Body of pancreas (tissue), 4 donors: Measurements from ENCODE around the gene HES5. TPM values are rescaled to one million over a fixed set of nuclear protein-coding genes. Genes with fewer than 3 reads are reported as not detected.

Experiments used
- ATAC-seq: fragments of 150-250 bp; one replicate; pipeline ENCODE4 v1.9.1; 2016
- DNase-seq, 4 donors: peaks; one replicate each; pipeline ENCODE4 v3.0.0-alpha.2; 2019
- H3K27ac ChIP-seq, 4 donors: fragments of 200-600 bp; sonication (generic); 1 replicate in 3 of 4; 2 replicates in 1 of 4; pipeline versions ENCODE4 v1.5.1 to v1.6.1; 2016 to 2019; ENCODE audit warnings: mild to moderate bottlenecking in 1 of 4, mixed read lengths in 1 of 4, moderate library complexity in 1 of 4
- H3K27me3 ChIP-seq, 2 donors: fragments of 200-600 bp; sonication (generic); one replicate each; pipeline ENCODE4 v1.6.0; 2016; ENCODE audit warnings: mild to moderate bottlenecking in 1 of 2
- H3K36me3 ChIP-seq, 2 donors: fragments of 200-600 bp; sonication (generic); replicated peaks in 1 of 2; 2 replicates each; pipeline ENCODE4 v1.5.1; 2016; ENCODE audit warnings: low read depth in 2 of 2; ENCODE audit not compliant: insufficient read depth in 1 of 2
- H3K4me1 ChIP-seq: fragments of 200-600 bp; sonication (generic); one replicate; pipeline ENCODE4 v1.6.0; 2016
- H3K4me3 ChIP-seq, 2 donors: fragments of 200-600 bp; sonication (generic); 1 replicate in 1 of 2; 2 replicates in 1 of 2; pipeline ENCODE4 v1.5.1; 2016 to 2019
- H3K9me3 ChIP-seq, 3 donors: fragments of 200-600 bp; sonication (generic); 1 replicate in 2 of 3; 2 replicates in 1 of 3; pipeline ENCODE4 v1.5.1; 2016
- POLR2A ChIP-seq, 3 donors: fragments of 450-650 bp; IDR thresholded peaks; one replicate each; pipeline ENCODE4 v1.6.1; 2016; ENCODE audit warnings: antibody characterized with exemption in 3 of 3, mild to moderate bottlenecking in 2 of 3
- WGBS, 2 donors: methylation state at CpG; one replicate each; pipeline ENCODE4 v1.1.5; 2017; 5-methylcytosine and 5-hydroxymethylcytosine counted together
- intact Hi-C: fragments of 100-400 bp; cut with DNase I; formaldehyde crosslinking; loops from one replicate; pipeline ENCODE4 v1.15.1; 2023
- total RNA-seq, 2 donors: library from RNA; depleted of rRNA; stranded (reverse); fragments of >200 nt; gene quantifications; one replicate each; pipeline ENCODE4 v1.1.0, GENCODE V29; 2016
- TF ChIP-seq, protein P1 (sequence below), 7 experiments: fragments of 450-650 bp in 4 of 7; fragments of 200-600 bp in 3 of 7; sonication (generic) in 3 of 7; IDR thresholded peaks; one replicate each; pipeline ENCODE4 v1.5.1; 2016 to 2019; ENCODE audit warnings: antibody characterized with exemption in 7 of 7

The HES5 gene
- total RNA-seq, 2 donors from 2014 or later: not detected

DNA sequence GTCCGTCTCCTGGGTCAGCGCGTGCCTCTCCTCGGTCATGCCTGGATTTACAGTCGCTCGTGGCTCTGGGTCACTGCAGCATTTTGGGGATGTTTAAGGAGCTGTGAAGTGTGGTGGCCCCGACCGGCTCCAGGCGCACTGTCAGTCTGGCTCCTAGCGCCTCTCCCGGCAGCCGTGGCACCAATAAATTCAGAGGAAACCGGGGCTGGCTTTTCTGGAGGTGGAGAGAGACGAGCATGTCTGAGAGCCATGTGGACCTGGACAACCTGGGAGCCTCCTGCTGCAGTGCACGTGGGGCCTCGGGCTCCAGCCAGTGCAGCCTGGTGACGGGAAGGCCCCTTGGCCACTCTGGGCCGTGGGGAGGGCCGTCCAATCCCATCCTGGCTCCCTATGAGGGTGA, 36.8 kb downstream of the HES5 start:
- no peak for TF ChIP-seq POLR2A (IDR thresholded peaks at IDR 0.05)
- TF ChIP-seq, protein P1, sequence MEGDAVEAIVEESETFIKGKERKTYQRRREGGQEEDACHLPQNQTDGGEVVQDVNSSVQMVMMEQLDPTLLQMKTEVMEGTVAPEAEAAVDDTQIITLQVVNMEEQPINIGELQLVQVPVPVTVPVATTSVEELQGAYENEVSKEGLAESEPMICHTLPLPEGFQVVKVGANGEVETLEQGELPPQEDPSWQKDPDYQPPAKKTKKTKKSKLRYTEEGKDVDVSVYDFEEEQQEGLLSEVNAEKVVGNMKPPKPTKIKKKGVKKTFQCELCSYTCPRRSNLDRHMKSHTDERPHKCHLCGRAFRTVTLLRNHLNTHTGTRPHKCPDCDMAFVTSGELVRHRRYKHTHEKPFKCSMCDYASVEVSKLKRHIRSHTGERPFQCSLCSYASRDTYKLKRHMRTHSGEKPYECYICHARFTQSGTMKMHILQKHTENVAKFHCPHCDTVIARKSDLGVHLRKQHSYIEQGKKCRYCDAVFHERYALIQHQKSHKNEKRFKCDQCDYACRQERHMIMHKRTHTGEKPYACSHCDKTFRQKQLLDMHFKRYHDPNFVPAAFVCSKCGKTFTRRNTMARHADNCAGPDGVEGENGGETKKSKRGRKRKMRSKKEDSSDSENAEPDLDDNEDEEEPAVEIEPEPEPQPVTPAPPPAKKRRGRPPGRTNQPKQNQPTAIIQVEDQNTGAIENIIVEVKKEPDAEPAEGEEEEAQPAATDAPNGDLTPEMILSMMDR (IDR thresholded peaks at IDR 0.05): no peak
- Histone ChIP-seq H3K27me3 (no peaks in the 10 kb centered on the region), H3K4me3 (no peak overlapping the region), H3K9me3 (no peaks in the 10 kb centered on the region), H3K36me3 (no peaks in the 10 kb centered on the region), H3K27ac (no peak overlapping the region), H3K4me1 (no peaks in the 10 kb centered on the region)
- ATAC-seq (no peak), DNase-seq (no peak)
- intact Hi-C loops: no loop called here
- WGBS, 2 donors: 50 to 58% methylated on average over 6 to 19 of the region's 19 CpGs

GRCh38 chr1:2492091-2492490, 38.0 kb downstream of the HES5 start:
- no peaks in the 10 kb centered on the region for H3K27me3 ChIP-seq
- TF ChIP-seq, protein P1 (IDR thresholded peaks at IDR 0.05): no peak
- TF ChIP-seq POLR2A (IDR thresholded peaks at IDR 0.05): no peak
- no peak overlapping the region for H3K27ac ChIP-seq
- WGBS, 2 donors: 38% methylated on average over 13 of the region's 13 CpGs; no CpG with 5 or more reads in 1 of the 2 donors
- DNase-seq (peak in 2 of 4 donors; percentile 31 to 40), ATAC-seq (peak; percentile 21)
- H3K4me3 ChIP-seq: no peak overlapping the region
- no peaks in the 10 kb centered on the region for H3K9me3 ChIP-seq
- H3K36me3 ChIP-seq: no peaks in the 10 kb centered on the region
- intact Hi-C loops: no loop called here
- no peaks in the 10 kb centered on the region for H3K4me1 ChIP-seq

DNA sequence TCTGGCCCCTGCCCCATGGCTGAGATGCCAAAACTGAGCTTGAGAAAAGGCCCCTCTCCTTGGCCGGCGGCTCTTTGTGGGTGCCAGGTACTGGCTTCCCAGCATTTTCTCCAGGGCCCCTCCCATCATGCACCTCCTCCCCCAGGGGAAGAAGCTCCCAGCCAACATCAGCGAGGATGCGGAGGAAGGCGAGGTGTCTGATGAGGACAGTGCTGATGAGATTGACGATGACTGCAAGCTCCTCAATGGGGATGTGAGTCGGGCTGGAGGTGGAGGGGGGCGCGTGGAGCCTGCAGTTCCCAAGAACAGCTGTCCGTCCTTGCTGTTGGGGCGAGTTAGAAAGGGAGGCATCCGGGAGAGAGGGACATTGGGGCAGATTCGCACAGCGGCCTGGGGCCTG, 40.4 kb downstream of the HES5 start:
- 90% methylated on average over 12 to 14 of the region's 14 CpGs for WGBS, 2 donors
- H3K36me3 ChIP-seq: no peaks in the 10 kb centered on the region
- intact Hi-C loops: no loop called here

DNA sequence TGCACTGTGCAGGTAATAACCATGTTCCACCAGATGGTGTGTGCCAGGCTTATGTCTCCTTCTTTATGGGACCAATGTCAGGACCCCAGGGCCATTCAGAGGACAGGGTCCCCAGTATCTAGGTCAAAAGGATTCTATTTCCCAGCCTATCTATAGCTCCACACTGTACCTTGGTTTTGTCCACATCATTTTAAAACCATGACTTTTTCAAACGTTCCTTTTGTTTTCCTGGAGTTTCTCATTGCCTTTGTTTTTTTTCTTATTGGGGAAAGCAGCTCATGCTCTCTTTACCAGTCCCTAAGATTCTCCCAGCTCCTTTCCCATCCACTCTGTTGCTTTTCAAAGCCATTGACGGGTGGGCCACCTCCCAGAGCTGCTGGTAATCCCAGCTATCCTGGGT, 41.4 kb downstream of the HES5 start:
- Histone ChIP-seq H3K4me1 (no peaks in the 10 kb centered on the region), H3K27ac (no peak overlapping the region), H3K4me3 (no peak overlapping the region), H3K36me3 (no peaks in the 10 kb centered on the region), H3K9me3 (no peaks in the 10 kb centered on the region), H3K27me3 (no peaks in the 10 kb centered on the region)
- DNase-seq (no peak), ATAC-seq (no peak)
- TF ChIP-seq POLR2A (IDR thresholded peaks at IDR 0.05): no peak
- TF ChIP-seq, protein P1 (IDR thresholded peaks at IDR 0.05): no peak
- intact Hi-C loops: no loop called here
- 76 to 81% methylated on average over 2 of the region's 2 CpGs for WGBS, 2 donors

More for the DNA sequence above, 40.4 kb downstream of the HES5 start:
- no peak overlapping the region for H3K4me3 ChIP-seq
- TF ChIP-seq, protein P1 (IDR thresholded peaks at IDR 0.05): no peak
- TF ChIP-seq POLR2A (IDR thresholded peaks at IDR 0.05): no peak
- H3K4me1 ChIP-seq: no peaks in the 10 kb centered on the region
- ATAC-seq (no peak), DNase-seq (no peak)
- H3K9me3 ChIP-seq: no peaks in the 10 kb centered on the region
- H3K27me3 ChIP-seq: no peaks in the 10 kb centered on the region
- H3K27ac ChIP-seq: no peak overlapping the region

- no peak overlapping the region for H3K4me3 ChIP-seq
- no peaks in the 10 kb centered on the region for H3K9me3 ChIP-seq
- 80% methylated on average over 1 to 9 of the region's 9 CpGs for WGBS, 2 donors
- no peak for DNase-seq
- H3K27ac ChIP-seq: no peak overlapping the region
- ATAC-seq: no peak
- TF ChIP-seq POLR2A (IDR thresholded peaks at IDR 0.05): no peak
- TF ChIP-seq, protein P1 (IDR thresholded peaks at IDR 0.05): no peak
- intact Hi-C loops: no loop called here
- no peaks in the 10 kb centered on the region for H3K4me1 ChIP-seq
- H3K36me3 ChIP-seq: no peaks in the 10 kb centered on the region
- no peaks in the 10 kb centered on the region for H3K27me3 ChIP-seq
Measured at GRCh38 chr1:2486558-2486957, 43.5 kb downstream of the HES5 start.
